ENCODE measurements around the gene KCNQ1. TPM values are rescaled to one million over a fixed set of nuclear protein-coding genes. Genes with fewer than 3 reads are reported as not detected.

The KCNQ1 gene
- total RNA-seq, 2 experiments from 2014 or later = 20.4 to 26.0 TPM

- CTCF ChIA-PET = no interaction called here
- Mint-ChIP-seq H3K27me3 (ENCODE audit: low read depth) (no peaks in the 10 kb centered on the region), H3K4me1 (ENCODE audit: low read depth) (no peaks in the 10 kb centered on the region), H3K27ac (no peak overlapping the region), H3K9me3 (ENCODE audit: insufficient read depth) (no peaks in the 10 kb centered on the region), H3K4me3 (no peak overlapping the region), H3K36me3 (ENCODE audit: low read depth) (no peaks in the 10 kb centered on the region)
- POLR2A ChIA-PET = no interaction called here
- DNase-seq (no peak), ATAC-seq (no peak)
Measured at GRCh38 chr11:2730272-2731129, 285.7 kb downstream of the KCNQ1 start.

DNA sequence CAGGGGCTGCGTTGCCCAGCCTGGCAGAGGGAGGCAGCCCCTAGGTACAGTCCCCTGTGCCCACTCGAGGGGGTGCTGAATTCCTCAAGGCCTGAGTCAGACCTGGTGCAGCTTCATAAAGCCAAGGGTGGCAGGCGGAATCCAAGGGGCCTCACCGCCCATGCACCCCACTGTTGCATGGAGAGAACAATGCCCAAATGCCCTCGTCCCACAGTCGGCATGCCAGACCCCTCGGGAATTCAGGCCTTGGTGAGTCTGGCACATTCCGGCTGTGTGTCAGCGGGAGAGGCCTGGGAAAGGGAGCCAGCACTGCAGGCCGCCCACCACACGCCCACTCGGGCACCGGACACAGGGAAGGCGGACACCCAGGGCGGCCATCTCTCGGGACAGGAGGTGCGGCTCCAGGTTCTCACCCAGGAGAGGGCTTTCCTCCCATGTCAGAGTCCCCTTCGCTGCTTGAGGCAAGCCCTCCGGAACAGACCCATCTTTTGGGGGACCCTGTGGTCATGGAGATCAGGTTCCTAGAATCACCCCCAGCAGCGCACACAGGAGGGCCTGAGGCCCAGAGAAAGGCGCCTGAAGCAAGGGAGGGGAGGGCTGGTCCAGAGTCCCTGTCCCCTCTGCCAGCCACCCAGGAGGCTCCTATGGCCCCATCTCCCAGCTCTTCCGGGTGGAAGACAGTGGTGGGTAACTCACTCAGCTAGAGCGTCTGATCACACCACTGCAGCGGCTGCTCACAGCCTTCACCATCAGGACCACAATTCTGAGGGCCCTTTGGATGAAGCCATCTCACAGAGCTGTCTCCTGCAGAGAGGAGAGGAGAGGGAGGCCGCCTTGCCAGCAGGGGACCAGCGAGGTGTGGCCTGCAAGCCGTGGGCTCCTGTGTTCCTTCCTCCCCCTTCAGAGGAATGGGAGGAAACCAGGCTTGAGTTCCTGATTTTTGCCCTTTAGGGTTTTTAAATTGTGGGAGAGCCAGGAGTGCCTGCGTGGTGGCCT, 286.6 kb downstream of the KCNQ1 start:
- H3K9me3 Mint-ChIP-seq (ENCODE audit: insufficient read depth) = no peaks in the 10 kb centered on the region
- H3K27me3 Mint-ChIP-seq (ENCODE audit: low read depth) = no peaks in the 10 kb centered on the region
- no peak overlapping the region for H3K27ac Mint-ChIP-seq
- ChIA-PET POLR2A (no interaction called here), CTCF (no interaction called here)
- ATAC-seq (no peak), DNase-seq (no peak)
- H3K36me3 Mint-ChIP-seq (ENCODE audit: low read depth) = no peaks in the 10 kb centered on the region
- H3K4me3 Mint-ChIP-seq = no peak overlapping the region
- no peaks in the 10 kb centered on the region for H3K4me1 Mint-ChIP-seq (ENCODE audit: low read depth)

- Mint-ChIP-seq H3K36me3 (ENCODE audit: low read depth) (no peaks in the 10 kb centered on the region), H3K27me3 (ENCODE audit: low read depth) (no peaks in the 10 kb centered on the region), H3K27ac (no peak overlapping the region), H3K4me3 (no peak overlapping the region), H3K9me3 (ENCODE audit: insufficient read depth) (no peaks in the 10 kb centered on the region), H3K4me1 (ENCODE audit: low read depth) (no peaks in the 10 kb centered on the region)
- CTCF ChIA-PET = no interaction called here
- POLR2A ChIA-PET = no interaction called here
- DNase-seq (no peak), ATAC-seq (no peak)
Measured at GRCh38 chr11:2732261-2732939, 287.6 kb downstream of the KCNQ1 start.

DNA sequence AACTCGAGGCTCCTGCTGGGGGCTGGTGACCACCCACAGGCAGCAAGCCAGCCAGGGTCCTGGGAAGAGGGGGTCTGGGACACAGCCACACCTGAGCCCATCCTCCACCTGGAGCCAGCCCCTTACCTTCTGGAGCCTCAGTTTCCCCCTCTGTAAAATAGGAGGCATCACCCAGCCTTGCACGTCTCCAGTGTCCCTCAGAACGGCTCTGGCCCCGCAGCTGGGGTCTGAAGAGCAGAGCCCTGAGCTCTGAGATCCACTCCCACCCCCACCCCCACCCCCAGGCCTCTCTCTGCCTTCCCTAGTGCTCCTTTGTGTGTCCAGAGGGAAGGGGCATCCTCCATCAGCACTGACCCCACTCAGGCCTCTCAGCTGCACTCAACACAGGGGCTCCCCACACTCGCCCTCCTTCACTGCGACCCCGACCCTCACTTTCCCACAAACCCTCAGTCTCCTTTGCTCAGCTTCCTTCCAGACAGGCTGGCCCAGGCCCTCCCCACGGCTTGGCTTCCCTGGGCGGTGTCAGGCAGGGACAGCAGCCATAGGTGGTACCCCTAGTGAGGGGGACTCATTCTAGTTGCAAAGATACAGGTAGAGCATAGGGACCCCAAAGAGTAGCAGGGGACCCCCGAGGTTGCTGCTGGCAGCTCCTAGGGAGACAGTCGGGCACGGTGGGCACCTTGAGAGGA, 288.3 kb downstream of the KCNQ1 start:
- Mint-ChIP-seq H3K4me1 (ENCODE audit: low read depth) (no peaks in the 10 kb centered on the region), H3K4me3 (no peak overlapping the region), H3K36me3 (ENCODE audit: low read depth) (no peaks in the 10 kb centered on the region), H3K27me3 (ENCODE audit: low read depth) (no peaks in the 10 kb centered on the region), H3K9me3 (ENCODE audit: insufficient read depth) (no peaks in the 10 kb centered on the region), H3K27ac (no peak overlapping the region)
- DNase-seq (no peak), ATAC-seq (no peak)
- ChIA-PET CTCF (no interaction called here), POLR2A (no interaction called here)

DNA sequence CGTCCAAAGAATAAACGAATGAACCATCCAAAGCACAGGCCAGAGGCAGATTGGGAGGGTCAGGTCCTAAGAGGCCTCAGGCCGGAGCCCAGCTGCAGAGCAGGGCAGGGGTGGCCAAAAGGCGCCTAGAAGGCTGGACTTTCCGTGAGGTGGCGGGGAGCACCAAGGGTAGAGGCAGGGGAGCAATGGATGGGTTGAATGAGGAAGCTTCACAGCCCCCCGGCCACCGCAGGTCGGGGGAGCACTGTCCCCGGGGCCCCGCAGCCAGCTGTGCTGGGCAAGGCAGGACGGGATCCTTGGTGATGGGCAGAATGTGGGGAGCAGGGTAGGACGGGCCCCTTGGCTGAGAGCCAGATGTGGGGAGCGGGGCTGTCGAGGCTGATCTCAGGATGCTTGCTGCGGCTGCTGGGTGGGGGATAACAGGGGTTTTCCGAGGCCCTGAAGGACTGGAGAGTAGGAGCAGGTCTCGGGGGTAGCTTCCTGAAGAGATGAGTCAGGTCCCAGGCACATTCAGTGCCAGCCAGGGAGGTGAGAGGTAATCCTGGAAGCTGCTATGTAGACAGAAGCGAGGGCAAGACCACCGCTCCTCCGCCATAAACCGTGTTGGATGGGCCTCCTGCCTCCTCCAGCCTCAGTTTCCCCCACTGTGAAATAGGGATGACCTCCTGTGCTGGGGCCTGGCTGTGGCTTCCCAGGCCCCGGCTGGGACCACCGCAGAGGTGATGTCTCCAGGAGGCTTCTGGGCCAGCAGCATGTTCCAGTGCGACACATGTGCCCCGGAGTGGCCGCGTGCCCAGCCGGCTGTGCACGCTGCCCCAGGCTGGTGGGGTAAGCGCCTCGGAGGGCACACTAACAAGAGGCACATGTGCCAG, 289.6 kb downstream of the KCNQ1 start:
- Mint-ChIP-seq H3K27me3 (ENCODE audit: low read depth) (no peaks in the 10 kb centered on the region), H3K4me1 (ENCODE audit: low read depth) (no peaks in the 10 kb centered on the region), H3K36me3 (ENCODE audit: low read depth) (no peaks in the 10 kb centered on the region), H3K4me3 (no peak overlapping the region), H3K9me3 (ENCODE audit: insufficient read depth) (no peaks in the 10 kb centered on the region), H3K27ac (no peak overlapping the region)
- DNase-seq (no peak), ATAC-seq (no peak)
- POLR2A ChIA-PET = no interaction called here
- CTCF ChIA-PET = no interaction called here

DNA sequence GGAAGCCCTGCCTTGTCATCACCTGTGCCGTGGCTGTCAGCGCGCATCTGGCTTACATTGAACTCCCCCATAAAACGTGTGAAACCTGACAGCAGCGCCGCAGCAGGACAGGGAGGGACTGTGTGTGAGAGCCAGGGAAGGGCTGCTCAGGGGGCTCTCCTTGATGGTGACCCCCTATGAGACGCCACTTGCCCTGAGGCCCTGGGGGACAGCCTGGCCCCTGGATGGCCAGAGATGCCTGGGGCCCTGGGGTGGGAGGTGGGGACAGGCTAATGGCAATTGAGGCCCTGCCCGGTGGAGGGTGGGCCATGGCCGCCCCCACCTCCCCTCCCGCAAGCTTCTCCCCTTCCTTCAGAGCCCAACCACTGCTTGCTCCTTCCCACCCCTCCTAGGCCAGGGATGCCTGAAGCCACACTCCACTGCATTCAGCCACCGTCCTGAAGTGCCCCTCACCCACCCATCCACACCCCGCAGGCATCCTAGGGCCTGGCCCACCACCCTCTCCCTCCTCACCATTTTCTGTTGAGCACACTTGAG, 290.3 kb downstream of the KCNQ1 start:
- H3K36me3 Mint-ChIP-seq (ENCODE audit: low read depth) = no peaks in the 10 kb centered on the region
- ChIA-PET POLR2A (no interaction called here), CTCF (no interaction called here)
- H3K4me1 Mint-ChIP-seq (ENCODE audit: low read depth) = no peaks in the 10 kb centered on the region
- no peak for DNase-seq
- no peak overlapping the region for H3K4me3 Mint-ChIP-seq
- H3K27ac Mint-ChIP-seq = no peak overlapping the region
- no peak for ATAC-seq
- H3K9me3 Mint-ChIP-seq (ENCODE audit: insufficient read depth) = no peaks in the 10 kb centered on the region
- H3K27me3 Mint-ChIP-seq (ENCODE audit: low read depth) = no peaks in the 10 kb centered on the region

- Mint-ChIP-seq H3K4me3 (no peak overlapping the region), H3K27ac (no peak overlapping the region), H3K4me1 (ENCODE audit: low read depth) (no peaks in the 10 kb centered on the region), H3K36me3 (ENCODE audit: low read depth) (no peaks in the 10 kb centered on the region), H3K9me3 (ENCODE audit: insufficient read depth) (no peaks in the 10 kb centered on the region), H3K27me3 (ENCODE audit: low read depth) (no peaks in the 10 kb centered on the region)
- ChIA-PET POLR2A (interaction anchor here (0.6 kb wide), 1 partner anchor 11 kb away, joined by 3 read pairs; no protein-coding TSS in a partner anchor), CTCF (no interaction called here)
- no peak for DNase-seq
- ATAC-seq = no peak
Measured at GRCh38 chr11:2736577-2737225, 291.9 kb downstream of the KCNQ1 start.

- Mint-ChIP-seq H3K9me3 (ENCODE audit: insufficient read depth) (no peaks in the 10 kb centered on the region), H3K4me1 (ENCODE audit: low read depth) (no peaks in the 10 kb centered on the region), H3K27ac (no peak overlapping the region), H3K27me3 (ENCODE audit: low read depth) (no peaks in the 10 kb centered on the region), H3K4me3 (no peak overlapping the region), H3K36me3 (ENCODE audit: low read depth) (no peaks in the 10 kb centered on the region)
- CTCF ChIA-PET = no interaction called here
- POLR2A ChIA-PET = no interaction called here
- DNase-seq = no peak
- no peak for ATAC-seq
Measured at GRCh38 chr11:2737226-2737590, 292.4 kb downstream of the KCNQ1 start.

GRCh38 chr11:2737866-2738265, 293.1 kb downstream of the KCNQ1 start:
- H3K4me3 Mint-ChIP-seq = no peak overlapping the region
- H3K9me3 Mint-ChIP-seq (ENCODE audit: insufficient read depth) = no peaks in the 10 kb centered on the region
- no peaks in the 10 kb centered on the region for H3K4me1 Mint-ChIP-seq (ENCODE audit: low read depth)
- CTCF ChIA-PET = no interaction called here
- no peaks in the 10 kb centered on the region for H3K36me3 Mint-ChIP-seq (ENCODE audit: low read depth)
- POLR2A ChIA-PET = no interaction called here
- H3K27ac Mint-ChIP-seq = no peak overlapping the region
- no peak for DNase-seq
- ATAC-seq = no peak
- no peaks in the 10 kb centered on the region for H3K27me3 Mint-ChIP-seq (ENCODE audit: low read depth)

GRCh38 chr11:2738551-2739431, 294.0 kb downstream of the KCNQ1 start:
- no peak overlapping the region for H3K27ac Mint-ChIP-seq
- no peaks in the 10 kb centered on the region for H3K9me3 Mint-ChIP-seq (ENCODE audit: insufficient read depth)
- POLR2A ChIA-PET = no interaction called here
- no peaks in the 10 kb centered on the region for H3K4me1 Mint-ChIP-seq (ENCODE audit: low read depth)
- H3K36me3 Mint-ChIP-seq (ENCODE audit: low read depth) = no peaks in the 10 kb centered on the region
- no peaks in the 10 kb centered on the region for H3K27me3 Mint-ChIP-seq (ENCODE audit: low read depth)
- DNase-seq = no peak
- no peak for ATAC-seq
- CTCF ChIA-PET = no interaction called here
- H3K4me3 Mint-ChIP-seq = no peak overlapping the region
